IMR-90 (cell line): Measurements from ENCODE around the gene ITIH5.

Experiments used
- CTCF ChIP-seq: conservative IDR thresholded peaks from 2 replicates; pipeline ENCODE4 v1.5.1; 2012; ENCODE audit warnings: mild to moderate bottlenecking, low read depth, low read length, improper control_type of control experiment
- MXI1 ChIP-seq: IDR thresholded peaks from 2 replicates; pipeline ENCODE4 v1.6.1; 2012; ENCODE audit warnings: low read depth, mild to moderate bottlenecking, low read length, moderate library complexity, borderline replicate concordance
- POLR2A ChIP-seq: IDR thresholded peaks from 2 replicates; pipeline ENCODE4 v1.6.1; 2012; ENCODE audit warnings: mild to moderate bottlenecking, low read depth, low read length

GRCh38 chr10:7583626-7584025, 83.1 kb downstream of the ITIH5 start:
- no peak for TF ChIP-seq MXI1
- no peak for TF ChIP-seq CTCF
- TF ChIP-seq POLR2A = no peak
